NCI-H1092 (cell line): ENCODE measurements around the gene AIG1.
"Not testable (repeated sequence)": the region's sequence is repeated elsewhere in the genome, so short reads cannot be mapped to it uniquely, and the experiment has no call there.

ENCODE experiments used
- DNase-seq: peaks from one replicate; lab custom pipeline; 2025; lab: John Stamatoyannopoulos, UW

AIG1 gene

DNA sequence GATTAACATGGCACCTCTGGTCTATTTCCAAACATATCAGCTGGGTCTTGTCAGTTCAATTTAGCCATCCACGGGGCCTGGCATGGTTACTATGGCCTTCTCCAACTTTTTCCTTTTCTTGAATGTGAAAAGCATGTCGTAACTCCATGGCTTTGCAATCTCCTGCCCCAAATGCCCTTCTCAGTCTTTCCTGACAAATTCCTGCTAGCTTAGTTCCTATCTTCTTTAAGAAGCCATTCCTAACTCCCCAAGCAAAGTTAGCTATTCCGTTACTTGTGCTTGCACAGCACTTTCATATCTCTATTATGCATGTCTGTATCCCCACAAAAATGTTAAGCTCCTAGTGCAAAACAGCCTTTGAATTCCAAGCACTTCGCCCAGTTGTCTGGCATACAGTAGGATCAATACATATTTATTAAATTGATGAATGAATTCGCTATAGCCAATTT lies 105.6 kb downstream of the AIG1 start:
- no peak for DNase-seq

DNA sequence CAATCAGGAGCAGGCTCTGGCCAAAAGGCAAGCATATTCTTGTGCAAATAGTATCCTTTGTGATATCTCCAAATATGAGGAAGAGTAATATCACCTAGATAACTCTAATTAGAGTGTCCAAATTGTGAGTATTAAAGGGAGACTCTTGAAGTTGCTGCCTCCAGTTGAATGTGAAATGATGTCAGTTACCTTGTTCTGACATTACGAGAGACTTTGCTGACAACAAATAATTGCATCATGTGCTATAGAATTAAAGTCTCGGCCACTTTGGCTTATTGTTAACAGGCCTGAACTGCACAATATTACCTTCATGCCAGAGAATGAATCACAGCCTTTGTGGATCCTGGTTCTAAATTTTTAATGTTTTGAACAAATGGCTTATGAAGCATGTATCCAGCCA lies 106.5 kb downstream of the AIG1 start:
- no peak for DNase-seq

DNA sequence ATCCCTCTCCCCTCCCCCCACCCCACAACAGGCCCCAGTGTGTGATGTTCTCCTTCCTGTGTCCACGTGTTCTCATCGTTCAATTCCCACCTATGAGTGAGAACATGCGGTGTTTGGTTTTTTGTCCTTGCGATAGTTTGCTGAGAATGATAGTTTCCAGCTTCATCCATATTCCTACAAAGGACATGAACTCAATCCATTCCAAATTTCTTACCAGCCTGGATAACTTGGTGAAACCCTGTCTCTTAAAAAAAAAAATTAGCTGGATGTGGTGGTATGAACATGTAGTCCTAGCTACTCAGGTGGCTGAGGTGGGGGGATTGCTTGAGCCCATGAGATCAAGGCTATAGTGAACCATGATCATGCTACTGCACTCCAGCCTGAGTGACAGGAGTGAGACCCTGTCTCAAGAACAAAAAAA lies 107.7 kb downstream of the AIG1 start:
- not testable (repeated sequence) for DNase-seq

DNA sequence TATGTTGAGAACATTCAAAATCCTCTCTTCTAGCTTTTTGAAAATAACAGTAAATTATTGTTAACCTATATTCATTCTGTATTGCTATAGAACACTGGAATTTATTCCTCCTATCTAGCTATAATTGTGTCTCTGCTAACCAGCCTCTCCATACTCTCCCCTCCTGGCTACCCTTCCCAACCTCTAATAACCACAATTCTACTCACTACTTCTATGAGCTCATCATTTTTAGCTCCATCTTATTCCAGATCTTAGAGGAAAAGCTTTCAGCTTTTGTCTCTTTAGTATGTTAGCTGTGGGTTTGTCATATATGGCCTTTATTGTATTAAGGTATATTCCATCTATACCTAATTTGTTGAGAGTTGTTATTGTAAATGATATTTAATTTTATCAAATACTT lies 108.8 kb downstream of the AIG1 start:
- DNase-seq: no peak

DNA sequence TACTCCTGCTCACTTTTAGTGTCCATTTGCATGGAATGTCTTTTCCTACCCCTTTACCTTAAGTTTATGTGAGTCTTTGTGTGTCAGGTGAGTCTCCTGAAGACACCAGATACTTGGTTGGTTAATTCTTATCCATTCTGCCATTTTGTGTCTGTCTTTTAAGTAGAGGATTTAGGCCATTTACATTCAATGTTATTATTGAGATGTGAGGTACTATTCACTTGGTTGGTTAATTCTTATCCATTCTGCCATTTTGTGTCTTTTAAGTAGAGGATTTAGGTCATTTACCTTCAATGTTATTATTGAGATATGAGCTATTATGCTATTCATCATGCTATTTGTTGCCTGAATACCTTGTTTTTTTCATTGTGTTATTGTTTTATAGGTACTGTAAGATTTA lies 113.8 kb downstream of the AIG1 start:
- no peak for DNase-seq

DNA sequence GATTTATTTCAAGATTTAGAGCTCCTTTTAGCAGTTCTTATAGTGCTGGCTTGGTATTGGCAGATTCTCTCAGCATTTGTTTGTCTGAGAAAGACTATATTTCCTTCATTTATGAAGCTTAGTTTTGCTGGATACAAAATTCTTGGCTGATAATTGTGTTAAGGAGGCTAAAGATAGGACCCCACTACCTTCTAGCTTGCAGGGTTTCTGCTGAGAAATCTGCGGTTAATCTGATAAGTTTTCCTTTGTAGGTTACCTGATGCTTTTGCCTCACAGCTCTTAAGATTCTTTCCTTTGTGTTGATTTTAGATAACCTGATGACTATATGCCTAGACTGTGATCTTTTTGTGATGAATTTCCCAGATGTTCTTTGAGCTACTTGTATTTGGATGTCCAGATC lies 114.3 kb downstream of the AIG1 start:
- DNase-seq: no peak

DNA sequence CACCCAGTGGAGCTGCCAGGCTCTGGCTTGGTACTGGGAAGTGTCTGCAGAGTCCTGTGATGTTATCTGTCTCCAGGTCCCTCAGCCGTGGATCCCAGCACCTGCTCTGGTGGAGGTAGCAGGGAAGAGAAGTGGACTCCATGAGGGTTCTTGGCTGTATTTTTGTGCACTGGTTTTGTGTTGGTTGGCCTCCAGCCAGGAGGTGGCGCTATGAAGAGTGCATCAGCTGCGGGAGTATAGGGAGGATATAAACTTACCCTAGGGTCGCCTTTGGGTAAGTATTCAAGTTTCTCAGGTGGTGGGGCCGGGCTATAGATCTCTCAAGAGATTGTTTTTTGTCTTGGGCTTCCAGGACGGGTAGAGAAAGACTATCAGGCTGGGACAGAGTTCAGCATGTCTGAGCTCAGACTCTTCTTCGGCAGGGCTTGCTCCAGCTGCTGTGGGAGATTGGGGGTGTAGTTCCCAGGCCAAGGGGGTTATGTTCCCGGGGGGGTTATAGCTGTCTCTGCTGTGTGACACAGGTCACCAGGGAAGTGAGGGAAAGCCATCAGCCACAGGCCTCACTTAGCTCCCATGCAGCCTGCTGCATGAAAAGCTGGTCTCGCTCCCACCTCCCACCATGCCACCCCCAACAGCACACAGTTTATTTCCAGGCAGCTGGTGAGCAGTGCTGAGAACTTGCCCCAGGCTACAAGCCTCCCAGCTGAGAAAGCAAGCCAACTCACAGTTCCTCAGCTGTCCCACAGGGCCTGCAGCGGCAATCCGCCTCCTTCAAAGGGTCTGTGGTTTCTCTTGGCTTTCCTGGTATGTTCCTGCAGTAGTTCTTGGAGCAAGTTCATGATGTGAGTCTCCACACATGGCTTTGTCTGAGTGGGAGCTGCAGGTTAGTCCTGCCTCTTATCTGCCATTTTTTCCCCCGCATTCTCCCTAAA lies 115.7 kb downstream of the AIG1 start:
- no peak for DNase-seq

DNA sequence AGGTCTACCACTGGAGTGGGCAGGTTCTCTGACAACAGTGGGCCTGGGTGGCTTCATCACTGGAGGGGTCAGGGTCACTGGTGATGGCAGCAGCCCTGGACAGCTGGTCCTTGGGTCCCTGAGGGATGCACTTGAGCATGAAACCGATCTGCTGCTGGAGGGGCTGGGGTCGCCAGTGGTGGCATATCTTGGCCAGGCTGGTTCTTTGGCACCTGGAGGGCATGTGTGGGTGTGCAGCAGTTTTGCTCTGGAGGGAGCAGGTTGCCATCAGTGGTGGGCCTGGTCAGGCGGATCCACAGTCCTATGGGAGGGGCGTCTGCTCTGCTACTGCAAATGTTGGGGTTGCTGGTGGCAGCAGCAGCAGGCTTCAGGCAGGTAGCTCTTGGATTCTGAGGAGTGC lies 117.0 kb downstream of the AIG1 start:
- no peak for DNase-seq

DNA sequence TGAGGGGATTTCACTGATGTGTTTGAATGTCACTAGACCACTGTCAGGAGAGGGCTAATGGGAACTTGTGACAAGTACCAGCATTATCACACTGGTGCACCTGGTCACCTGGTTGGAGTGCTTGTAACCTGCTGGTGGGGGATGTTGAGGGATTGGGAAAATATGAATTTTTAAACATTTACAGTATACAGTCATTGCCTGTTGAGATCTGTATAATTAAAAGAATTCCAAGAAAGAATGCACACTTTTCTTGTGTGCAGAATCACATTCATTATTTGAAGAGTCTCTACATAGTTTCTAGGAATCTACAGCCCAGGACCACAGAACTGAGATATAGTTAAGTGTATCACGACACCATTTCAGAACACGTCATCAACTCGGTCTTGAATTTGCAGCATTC lies 118.4 kb downstream of the AIG1 start:
- DNase-seq: no peak

DNA sequence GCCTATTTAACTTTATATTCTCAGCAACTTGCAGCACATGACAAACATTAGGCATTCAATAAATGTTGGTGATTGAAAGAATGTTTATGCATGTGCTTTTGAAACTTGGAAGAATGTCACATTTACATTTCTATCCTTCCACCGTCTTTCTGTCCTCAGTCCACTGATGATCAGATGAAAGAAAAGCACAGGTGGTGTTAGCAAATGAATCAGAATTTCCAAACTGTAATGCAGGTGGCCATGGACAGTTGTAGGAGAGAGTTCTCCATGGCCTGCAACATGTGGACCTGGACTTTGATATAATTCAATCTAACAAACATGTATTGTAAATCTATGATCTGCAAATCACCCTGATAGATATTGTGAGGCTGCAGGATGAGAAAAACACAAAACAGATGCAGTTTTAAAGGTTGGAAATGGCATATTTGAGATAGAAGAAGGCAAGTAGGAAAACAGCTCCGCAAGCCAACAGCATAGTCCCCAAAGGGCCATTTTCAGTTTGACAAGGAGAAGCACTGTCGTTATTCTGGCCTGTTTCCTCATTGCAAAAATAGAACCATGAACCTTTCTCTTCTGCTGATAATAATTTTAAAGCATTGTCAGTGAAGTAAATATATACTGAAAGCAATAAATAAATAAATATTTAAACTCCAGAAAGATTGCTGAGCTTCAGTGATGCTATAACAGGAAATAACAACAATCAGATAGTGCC lies 119.4 kb downstream of the AIG1 start:
- DNase-seq: no peak

DNA sequence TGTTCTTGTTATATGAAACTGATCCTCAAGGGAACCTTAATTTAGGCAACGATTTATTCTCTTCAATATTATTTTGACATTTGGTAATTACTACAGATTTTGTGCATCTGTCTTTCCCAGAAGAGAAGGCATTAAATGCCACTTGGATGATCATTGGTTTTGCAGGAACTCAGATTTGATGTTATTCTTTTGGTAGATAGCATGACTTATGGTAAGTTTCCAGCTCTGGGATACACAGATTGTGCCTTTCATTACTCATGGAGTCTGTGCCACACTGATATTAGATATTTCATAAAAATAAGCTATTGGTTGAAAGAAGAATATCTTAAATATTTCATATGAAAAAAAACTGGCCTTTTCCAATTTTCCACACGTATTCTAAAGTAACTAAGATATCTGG lies 120.1 kb downstream of the AIG1 start:
- no peak for DNase-seq

DNA sequence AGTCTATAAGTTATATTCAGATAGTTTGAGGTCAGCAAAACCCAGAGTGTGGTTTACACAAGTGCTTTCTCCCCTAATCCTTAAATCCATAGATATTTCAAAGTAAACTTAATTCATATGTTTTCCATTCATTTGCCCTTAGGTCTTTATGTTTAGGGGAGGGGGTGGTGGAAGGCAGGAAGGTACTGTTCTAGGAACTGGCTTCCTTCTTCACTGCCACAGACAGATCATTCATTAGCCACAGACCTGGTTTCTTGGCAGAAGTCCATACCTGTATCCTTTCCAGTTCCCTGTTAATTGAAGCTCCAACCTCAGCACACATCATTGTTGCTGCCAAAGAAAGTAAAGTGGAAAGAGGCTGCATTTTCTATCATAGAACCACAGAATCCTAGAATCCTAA lies 123.0 kb downstream of the AIG1 start:
- no peak for DNase-seq

DNA sequence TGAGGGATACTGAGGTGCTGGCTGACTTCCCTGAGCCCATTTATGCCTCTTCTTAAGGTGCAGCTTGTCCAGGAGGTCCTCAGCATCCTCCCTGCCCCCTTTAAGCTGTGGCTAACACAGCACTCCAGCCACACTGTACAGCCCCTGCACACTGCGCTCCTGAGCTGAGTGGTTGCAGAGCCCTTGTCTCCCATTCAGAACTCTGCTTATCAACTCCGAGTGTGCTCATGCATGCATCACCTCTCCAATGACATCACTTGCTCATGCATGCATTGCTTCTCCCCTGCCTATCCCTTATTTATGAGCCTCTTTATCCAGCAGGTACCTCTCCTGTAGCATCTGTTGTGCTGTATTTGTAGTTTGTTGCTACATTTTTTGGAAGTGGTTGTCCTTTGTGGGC lies 124.6 kb downstream of the AIG1 start:
- DNase-seq: no peak

DNA sequence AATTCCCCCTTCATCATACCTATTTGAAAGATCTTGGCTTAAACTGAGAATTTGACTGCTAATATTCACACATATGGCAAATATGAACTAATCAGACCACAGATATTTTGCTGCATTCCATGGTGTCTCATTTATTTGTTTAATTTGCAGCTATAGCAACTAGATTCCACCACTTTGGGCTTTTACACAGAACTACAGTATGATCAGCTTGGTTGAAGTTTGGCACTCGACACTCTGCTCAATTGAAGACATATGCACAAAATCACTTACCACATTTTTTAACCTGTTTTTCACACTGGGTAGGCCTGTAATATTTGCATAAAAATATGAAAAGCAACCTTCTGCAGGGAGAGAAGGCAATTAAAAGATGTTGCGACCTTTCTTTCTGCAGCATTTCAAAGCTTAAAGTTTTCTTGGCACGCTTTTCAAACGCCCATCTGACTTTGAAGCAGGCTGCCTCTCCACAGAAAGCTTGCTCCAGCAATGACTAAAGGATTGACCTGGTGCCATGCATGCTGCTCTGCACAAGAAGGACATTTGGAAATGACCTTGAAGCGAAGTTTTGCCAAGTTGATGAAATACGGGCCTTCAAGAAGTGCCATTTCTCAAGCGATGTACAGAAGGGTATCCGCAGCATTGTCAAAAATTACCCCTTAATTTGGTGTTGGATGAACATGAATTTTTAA lies 126.7 kb downstream of the AIG1 start:
- no peak for DNase-seq

DNA sequence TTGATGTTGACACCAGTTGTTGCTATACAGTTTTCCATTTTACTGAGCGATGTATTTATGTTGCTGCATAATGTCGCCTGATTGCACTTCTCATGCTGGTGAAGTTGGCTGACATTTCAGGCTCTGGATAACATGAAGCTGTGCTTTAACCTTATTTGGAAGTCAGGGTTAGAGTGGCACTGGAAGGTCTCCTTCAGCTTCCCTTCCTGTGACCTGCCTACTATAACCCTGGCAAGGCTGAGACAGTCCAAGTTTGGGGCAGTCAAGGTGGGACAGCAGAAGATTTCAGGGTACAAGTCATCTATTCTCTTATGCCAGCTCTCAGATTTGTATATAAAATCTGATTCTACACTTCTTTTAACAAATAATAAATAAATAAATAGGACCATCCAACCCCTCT lies 127.6 kb downstream of the AIG1 start:
- DNase-seq: no peak

DNA sequence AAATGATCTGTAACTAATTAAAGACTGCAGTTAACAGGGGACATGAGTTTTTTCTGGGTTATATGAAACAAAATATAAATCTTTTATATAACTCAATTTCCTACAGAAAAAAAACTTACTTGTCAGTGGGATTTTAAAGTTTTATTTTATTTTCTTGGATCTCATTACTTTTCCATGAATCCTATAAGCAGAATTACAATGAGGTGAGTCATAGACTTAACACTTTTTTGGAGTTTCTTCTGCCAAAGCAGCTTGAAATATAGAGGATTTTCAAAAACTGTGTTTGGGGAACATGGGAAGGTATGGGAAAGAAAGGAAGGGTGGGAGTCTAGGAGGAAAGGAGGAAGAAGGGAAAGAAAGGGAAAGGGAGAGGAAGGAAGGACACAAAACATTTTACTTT lies 130.7 kb downstream of the AIG1 start:
- no peak for DNase-seq

DNA sequence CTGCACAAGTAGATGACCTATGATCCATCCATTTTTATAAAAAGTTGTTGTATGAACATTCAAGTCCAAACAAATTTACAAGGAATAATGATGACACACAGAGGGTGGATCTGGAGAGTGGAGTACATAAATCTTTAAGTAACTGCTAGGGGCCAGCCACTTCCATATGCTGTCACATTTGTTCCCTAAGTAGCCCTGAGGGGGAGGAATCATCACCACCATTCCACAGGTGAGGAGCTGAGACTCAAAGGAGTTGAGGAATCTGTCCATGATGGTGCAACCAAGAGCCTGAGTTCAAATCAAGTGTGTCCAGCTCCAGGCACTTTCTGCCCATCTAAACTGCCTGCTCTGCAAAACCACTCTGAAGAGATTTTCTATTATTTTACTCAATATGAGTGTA lies 132.1 kb downstream of the AIG1 start:
- no peak for DNase-seq

DNA sequence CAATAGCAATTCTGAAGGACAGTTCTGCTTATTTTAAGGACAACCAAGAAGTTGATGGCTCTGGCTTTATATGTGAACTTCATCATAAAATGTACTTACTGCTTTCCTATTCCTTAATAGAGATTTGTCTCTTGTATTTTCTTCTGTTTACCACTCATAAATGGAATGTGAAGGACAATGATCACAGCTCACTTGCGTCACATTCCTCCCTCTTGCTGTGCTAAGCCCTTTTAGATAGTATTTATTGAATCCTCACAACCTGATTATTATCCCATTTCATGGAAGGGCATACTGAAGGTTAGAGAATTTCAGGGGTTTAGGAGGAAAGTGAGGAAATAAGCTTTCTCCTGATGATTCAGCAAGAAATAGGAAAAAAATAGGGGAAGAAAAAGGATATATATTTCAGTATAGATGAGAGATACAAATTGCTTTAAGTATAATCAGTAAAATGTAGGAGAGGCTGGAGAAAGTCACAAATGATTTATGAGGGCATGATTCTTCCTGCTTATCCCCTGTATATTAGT lies 132.9 kb downstream of the AIG1 start:
- DNase-seq: no peak

DNA sequence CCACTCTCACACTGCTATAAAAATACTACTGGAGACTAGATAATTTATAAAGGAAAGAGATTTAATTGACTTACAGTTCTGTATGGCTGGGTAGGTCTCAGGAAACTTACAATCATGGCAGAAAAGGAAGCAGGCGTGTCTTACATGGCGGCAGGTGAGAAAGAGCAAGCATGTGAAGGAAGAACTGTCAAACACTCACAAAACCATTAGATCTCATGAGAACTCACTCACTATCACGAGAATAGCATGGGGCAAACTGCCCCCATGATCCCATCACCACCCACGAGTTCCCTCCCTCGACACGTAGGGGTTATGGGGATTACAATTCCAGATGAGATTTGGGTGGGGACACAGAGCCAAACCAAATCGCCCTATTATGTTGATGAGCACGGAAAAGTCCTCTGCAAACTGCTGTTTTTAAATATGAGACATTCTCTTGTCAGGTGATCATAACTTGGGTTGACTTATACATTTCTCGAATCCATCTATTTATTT lies 133.5 kb downstream of the AIG1 start:
- no peak for DNase-seq

DNA sequence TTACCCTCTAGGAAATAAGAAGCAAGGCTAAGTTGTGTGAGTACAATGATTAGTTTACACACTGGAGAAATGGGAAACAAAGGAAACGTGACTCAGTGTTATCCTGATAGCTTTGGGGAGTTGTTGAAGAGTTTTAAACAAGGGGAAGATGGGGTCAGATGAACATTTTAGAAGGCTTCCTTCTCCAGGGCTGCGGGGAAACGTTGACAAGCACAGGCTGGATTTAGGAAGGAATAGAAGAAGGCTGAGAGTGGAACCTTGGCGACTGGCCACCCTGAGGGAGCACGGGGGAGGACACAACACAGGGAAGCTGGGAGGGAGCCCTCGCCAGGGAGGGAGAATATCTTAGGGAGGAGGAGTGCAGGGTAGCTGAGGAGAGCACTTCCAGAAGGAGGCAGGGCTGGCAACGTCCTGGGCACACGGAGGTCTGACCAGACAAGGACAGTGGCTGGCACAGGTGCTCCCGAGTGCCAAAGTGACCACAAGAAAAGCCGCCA lies 134.7 kb downstream of the AIG1 start:
- no peak for DNase-seq

DNA sequence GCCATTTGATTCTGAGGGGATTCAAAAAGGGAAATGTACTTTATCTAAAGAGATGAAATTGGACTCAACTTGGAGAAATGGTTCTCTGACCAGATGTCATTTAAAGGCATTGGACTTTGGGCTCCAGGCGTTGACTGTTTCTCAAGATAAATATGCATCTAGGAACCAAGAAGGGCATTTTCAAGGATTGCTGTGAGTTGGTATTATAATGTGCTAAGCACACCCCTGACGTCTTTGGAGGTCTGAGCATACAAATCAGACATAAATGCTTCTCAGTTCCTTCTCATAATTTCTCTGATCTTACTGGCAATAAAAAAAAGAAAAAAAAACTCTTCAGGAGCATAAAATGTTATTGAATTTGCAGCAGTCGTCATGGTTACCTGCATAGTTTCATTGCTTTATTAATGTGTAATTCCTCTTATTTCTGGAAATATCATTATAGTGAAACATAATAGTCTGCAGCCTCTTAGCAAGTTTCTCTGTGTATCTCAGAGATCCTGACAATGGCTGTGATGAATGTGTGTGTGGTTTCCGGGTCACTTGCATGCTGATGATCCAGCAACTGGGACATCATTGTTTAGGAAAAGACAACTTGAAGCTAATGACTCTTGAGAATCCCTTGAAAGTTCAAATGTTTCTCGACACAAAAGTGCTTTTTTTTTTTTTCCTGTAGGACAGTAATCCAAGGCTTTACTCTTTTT lies 136.0 kb downstream of the AIG1 start:
- DNase-seq: no peak

DNA sequence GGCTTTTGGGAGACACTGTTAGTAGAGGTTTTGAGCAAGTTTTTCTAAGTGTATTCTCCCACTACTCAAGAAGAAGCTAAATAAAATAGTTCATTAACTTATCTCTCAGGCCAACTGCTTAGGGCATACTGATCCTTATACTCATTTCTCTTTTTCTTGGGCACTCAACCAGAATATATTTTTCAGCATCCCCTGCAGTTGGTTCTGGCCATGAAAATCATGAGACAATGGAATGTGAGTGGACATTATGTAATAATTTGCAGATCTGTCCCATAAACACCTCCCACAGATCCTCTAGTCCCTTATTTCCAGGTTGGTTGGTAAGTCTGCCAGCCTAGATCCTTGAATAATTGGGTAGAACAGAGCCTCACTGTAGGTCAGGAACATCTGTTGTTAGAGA lies 136.7 kb downstream of the AIG1 start:
- no peak for DNase-seq
